Measurements from ENCODE around the gene IGFN1. TPM values are rescaled to one million over a fixed set of nuclear protein-coding genes. Genes with fewer than 3 reads are reported as not detected.

Gene IGFN1
- total RNA-seq, 3 donors from 2014 or later (not counting 1 experiment from before 2014, with no cell fraction given), result not detected

GRCh38 chr1:201224666-201225370, 34.2 kb downstream of the IGFN1 start:
- Mint-ChIP-seq H3K9me3 (no peaks in the 10 kb centered on the region), H3K4me1 (no peaks in the 10 kb centered on the region), H3K27ac (no peak overlapping the region), H3K36me3 (no peaks in the 10 kb centered on the region), H3K27me3 (ENCODE audit: low read depth in 2 of 2) (peaks cover 3 to 4% of the 10 kb centered on the region in 2 donors), H3K4me3 (no peak overlapping the region)
- H3K27ac ChIP-seq (ENCODE audit: low read length), result no peak overlapping the region
- no peaks in the 10 kb centered on the region for H3K9me3 ChIP-seq (ENCODE audit: control insufficient read depth, insufficient read depth, low read length)
- intact Hi-C loops (cut with micrococcal nuclease), result no loop called here
- H3K4me3 ChIP-seq (ENCODE audit: low read length), result no peak overlapping the region
- 75% methylated on average over 7 of the region's 7 CpGs for WGBS (ENCODE audit: insufficient coverage)
- ATAC-seq (no peak), DNase-seq (no peak)
- H3K36me3 ChIP-seq (ENCODE audit: control insufficient read depth, insufficient read depth, low read length), result no peaks in the 10 kb centered on the region
- no peaks in the 10 kb centered on the region for H3K4me1 ChIP-seq (ENCODE audit: control insufficient read depth, insufficient read depth, low read length)
- TF ChIP-seq, protein P1, sequence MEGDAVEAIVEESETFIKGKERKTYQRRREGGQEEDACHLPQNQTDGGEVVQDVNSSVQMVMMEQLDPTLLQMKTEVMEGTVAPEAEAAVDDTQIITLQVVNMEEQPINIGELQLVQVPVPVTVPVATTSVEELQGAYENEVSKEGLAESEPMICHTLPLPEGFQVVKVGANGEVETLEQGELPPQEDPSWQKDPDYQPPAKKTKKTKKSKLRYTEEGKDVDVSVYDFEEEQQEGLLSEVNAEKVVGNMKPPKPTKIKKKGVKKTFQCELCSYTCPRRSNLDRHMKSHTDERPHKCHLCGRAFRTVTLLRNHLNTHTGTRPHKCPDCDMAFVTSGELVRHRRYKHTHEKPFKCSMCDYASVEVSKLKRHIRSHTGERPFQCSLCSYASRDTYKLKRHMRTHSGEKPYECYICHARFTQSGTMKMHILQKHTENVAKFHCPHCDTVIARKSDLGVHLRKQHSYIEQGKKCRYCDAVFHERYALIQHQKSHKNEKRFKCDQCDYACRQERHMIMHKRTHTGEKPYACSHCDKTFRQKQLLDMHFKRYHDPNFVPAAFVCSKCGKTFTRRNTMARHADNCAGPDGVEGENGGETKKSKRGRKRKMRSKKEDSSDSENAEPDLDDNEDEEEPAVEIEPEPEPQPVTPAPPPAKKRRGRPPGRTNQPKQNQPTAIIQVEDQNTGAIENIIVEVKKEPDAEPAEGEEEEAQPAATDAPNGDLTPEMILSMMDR (IDR thresholded peaks at IDR 0.05), result no peak
- peaks cover 4% of the 10 kb centered on the region for H3K27me3 ChIP-seq (ENCODE audit: control insufficient read depth, insufficient read depth, low read length)

DNA sequence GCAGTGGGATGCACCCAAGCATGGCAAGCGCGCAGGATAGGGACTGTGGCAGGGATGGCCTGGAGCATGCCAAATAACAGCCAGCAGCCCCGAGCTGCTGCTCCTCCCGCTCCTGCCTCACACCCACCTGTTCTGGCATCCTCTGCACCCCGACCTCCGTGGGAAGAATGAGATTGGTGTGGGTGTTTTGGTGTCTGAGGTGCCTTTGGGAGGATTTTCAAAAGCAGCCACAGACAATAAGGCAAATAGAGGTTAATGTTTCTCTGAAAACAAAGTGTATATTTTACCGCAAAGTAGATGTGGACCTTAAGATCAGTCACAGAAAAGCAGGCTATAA, 35.5 kb downstream of the IGFN1 start:
- Mint-ChIP-seq H3K27me3 (ENCODE audit: low read depth in 2 of 2) (peaks cover 11 to 15% of the 10 kb centered on the region in 2 donors), H3K27ac (no peak overlapping the region), H3K4me3 (no peak overlapping the region), H3K36me3 (no peaks in the 10 kb centered on the region), H3K4me1 (no peaks in the 10 kb centered on the region), H3K9me3 (no peaks in the 10 kb centered on the region)
- TF ChIP-seq, protein P1 (IDR thresholded peaks at IDR 0.05), result no peak
- no peak overlapping the region for H3K4me3 ChIP-seq (ENCODE audit: low read length)
- intact Hi-C loops (cut with micrococcal nuclease), result no loop called here
- ATAC-seq (no peak), DNase-seq (no peak)
- no peaks in the 10 kb centered on the region for H3K9me3 ChIP-seq (ENCODE audit: control insufficient read depth, insufficient read depth, low read length)
- no peaks in the 10 kb centered on the region for H3K4me1 ChIP-seq (ENCODE audit: control insufficient read depth, insufficient read depth, low read length)
- no peaks in the 10 kb centered on the region for H3K36me3 ChIP-seq (ENCODE audit: control insufficient read depth, insufficient read depth, low read length)
- H3K27me3 ChIP-seq (ENCODE audit: control insufficient read depth, insufficient read depth, low read length), result peaks cover 4% of the 10 kb centered on the region
- H3K27ac ChIP-seq (ENCODE audit: low read length), result no peak overlapping the region
- 91% methylated on average over 4 of the region's 7 CpGs for WGBS (ENCODE audit: insufficient coverage)

DNA sequence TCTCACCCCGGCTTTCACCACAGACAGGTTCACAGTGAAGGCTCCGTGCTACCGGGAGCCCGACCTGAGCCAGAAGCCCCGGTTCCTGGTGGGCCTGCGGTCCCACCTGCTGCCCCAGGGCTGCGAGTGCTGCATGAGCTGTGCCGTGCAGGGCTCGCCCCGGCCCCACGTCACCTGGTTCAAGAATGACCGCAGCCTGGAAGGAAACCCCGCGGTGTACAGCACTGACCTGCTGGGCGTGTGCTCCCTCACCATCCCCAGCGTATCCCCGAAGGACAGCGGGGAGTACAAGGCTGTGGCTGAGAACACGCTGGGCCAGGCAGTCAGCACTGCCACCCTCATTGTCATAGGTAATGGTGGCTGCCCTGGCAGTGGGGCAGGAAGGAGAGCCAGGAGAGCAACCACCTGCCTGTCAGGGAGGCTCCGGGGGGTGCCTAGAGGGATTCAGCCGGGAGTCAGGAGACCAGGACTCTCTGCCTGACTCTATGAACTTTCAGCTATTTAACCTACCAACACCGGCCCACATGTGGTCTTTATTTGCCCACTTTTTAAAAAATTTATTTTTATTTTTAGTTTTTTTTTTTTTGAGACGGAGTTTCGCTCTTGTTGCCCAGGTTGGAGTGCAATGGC, 36.4 kb downstream of the IGFN1 start:
- intact Hi-C loops (cut with micrococcal nuclease), result no loop called here
- no peaks in the 10 kb centered on the region for H3K9me3 Mint-ChIP-seq
- Histone ChIP-seq H3K27ac (ENCODE audit: low read length) (no peak overlapping the region), H3K4me1 (ENCODE audit: control insufficient read depth, insufficient read depth, low read length) (no peaks in the 10 kb centered on the region), H3K27me3 (ENCODE audit: control insufficient read depth, insufficient read depth, low read length) (peaks cover 4% of the 10 kb centered on the region), H3K9me3 (ENCODE audit: control insufficient read depth, insufficient read depth, low read length) (no peaks in the 10 kb centered on the region), H3K4me3 (ENCODE audit: low read length) (no peak overlapping the region), H3K36me3 (ENCODE audit: control insufficient read depth, insufficient read depth, low read length) (no peaks in the 10 kb centered on the region)
- H3K27ac Mint-ChIP-seq, result no peak overlapping the region
- no peaks in the 10 kb centered on the region for H3K36me3 Mint-ChIP-seq
- peaks cover 11 to 15% of the 10 kb centered on the region in 2 donors for H3K27me3 Mint-ChIP-seq (ENCODE audit: low read depth in 2 of 2)
- WGBS (ENCODE audit: insufficient coverage), result 91% methylated on average over 23 of the region's 24 CpGs
- H3K4me3 Mint-ChIP-seq, result no peak overlapping the region
- no peak for ATAC-seq
- H3K4me1 Mint-ChIP-seq, result no peaks in the 10 kb centered on the region
- TF ChIP-seq, protein P1 (IDR thresholded peaks at IDR 0.05), result no peak
- no peak for DNase-seq
